Activated CD4-positive, alpha-beta T cell treated with anti-CD3 and anti-CD28 coated beads for 4 hours (primary cell): ENCODE results near the gene RASGEF1C.
A peak's percentile ranks its signal among the peaks of the same experiment; 100 is the strongest.

Source experiments
- DNase-seq, 2 donors: peaks; one replicate each; pipeline ENCODE4 v3.0.0-alpha.2; 2020

The RASGEF1C gene

GRCh38 chr5:180209137-180209581 lies at the start of gene RASGEF1C:
TSS of gene RASGEF1C (minus strand) at chr5:180209211. CDS start at chr5:180138052, 71,159 bp downstream.
- DNase-seq: peak; percentile 44 to 50

DNA sequence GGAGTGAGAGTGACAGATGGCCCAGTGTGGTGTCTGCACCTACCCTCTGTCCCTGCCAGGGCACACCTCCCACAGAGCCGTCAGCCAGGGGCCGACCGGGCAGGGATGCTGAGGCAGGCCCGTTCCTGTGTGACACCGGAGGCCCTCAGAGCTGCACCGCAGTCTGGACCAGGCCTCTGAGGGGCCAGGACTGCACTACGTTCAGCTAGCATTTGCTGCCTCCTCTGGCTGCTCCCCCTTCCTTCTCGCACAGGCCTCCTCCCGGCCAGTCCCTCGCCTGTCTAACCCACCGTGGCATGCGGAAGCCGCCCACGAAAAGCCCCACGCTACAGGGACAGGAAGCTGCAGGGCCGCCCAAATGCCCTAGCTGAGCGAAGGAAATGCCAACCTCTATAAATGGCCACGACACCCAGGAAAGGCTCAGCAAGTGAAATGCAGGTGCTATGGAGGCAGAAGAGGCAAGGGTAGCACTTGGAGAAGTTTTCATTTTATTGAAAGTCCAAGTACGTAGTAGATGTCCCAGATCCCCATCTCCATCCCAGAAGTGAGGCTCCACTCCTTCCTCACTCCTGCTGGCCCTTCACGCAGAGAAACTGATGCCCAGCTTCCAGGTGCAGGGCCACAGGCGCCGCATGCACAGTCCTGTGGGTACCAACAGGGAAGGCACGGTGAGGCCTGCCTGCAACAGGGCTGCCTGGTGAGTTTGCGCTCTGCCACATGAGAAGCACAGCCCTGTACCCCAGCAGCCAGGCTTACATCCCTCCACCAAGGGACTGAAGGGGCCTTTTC lies 44.2 kb upstream of the RASGEF1C start:
- no peak for DNase-seq

DNA sequence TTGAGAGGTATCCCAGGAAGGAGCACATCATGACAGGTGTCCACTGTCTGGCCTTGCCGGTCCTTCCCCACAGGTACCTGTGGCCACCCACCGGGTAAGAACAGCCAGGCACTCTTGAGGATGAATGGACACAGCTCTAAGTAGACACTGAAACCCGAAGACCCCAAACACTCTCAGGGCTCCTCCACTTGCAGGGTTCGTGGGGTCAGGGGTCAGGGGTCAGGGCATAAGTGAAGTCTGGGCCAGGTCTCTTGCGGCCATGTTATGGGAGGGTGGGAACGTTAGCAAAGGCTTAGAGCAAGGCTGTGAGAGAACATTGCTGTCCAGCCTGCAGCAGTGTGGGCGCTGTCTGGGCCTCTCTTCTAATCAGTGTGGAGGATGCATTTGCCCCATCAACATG lies 42.9 kb upstream of the RASGEF1C start:
- DNase-seq: no peak

- no peak for DNase-seq
Observed at GRCh38 chr5:180251141-180251540, 42.1 kb upstream of the RASGEF1C start.

- DNase-seq: no peak
Observed at GRCh38 chr5:180250329-180250728, 41.3 kb upstream of the RASGEF1C start.

DNA sequence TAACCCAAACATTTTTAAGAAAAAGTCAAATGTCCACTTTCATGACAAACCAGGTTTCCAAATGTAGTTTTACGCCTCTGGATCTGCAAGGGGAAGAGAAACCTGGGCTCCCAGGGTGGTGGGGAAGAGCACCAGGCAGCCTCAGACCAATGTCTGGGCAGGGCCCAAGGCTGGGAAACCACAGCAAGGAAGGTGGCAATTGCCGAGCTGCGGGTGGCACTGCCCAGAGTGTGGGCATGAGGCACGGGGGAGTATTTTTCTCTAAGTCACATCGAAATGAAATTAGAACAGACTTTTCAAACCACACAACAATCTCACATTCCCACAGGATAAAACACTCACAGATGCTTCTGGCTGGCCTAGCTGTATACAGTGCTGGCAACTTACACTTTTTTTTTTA lies 32.6 kb upstream of the RASGEF1C start:
- DNase-seq: no peak

GRCh38 chr5:180238631-180239030 lies 29.6 kb upstream of the RASGEF1C start:
- DNase-seq: no peak

DNA sequence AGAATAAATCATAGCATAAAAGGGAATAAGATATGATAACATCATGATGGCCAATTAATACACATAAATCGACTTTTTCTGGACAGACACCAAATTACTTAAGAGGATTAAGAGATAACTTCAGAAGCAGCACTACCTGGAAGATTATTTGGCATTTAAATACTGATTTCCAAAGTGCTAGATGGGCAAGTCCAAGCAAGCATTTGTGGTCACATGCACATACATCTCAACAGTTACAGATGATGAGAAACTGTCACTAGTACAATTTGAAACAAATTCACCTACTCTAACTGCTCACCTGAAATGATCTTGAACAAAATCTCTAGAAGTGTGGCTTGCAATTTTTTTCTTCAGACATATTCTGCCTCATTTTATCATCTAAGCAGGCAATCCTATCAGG lies 26.8 kb upstream of the RASGEF1C start:
- no peak for DNase-seq

- no peak for DNase-seq
Observed at GRCh38 chr5:180235077-180235476, 26.1 kb upstream of the RASGEF1C start.

DNA sequence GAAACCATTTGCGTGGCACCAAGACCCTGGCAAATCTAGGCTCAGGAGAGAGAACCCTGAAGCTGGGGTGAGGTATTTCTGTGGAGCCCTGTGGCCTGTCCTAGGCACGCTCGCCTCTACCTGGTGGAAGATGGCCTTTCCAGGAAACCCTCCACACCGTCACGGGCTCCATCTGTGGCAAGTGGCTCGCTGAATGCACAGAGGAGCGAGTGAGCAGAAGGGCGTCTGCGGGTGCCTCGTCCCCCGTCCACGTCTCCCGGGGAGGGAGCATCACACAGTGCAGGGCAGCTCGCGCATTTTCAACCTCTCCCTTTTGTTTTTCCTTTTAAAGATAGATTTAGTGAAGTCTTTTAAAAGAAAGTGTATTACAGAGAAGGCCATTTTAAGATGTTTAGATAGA lies 25.3 kb upstream of the RASGEF1C start:
- DNase-seq: no peak

- no peak for DNase-seq
Observed at GRCh38 chr5:180233729-180234128, 24.7 kb upstream of the RASGEF1C start.

GRCh38 chr5:180230017-180230416 lies 21.0 kb upstream of the RASGEF1C start:
- no peak for DNase-seq

GRCh38 chr5:180222056-180222455 lies 13.0 kb upstream of the RASGEF1C start:
- DNase-seq: no peak

DNA sequence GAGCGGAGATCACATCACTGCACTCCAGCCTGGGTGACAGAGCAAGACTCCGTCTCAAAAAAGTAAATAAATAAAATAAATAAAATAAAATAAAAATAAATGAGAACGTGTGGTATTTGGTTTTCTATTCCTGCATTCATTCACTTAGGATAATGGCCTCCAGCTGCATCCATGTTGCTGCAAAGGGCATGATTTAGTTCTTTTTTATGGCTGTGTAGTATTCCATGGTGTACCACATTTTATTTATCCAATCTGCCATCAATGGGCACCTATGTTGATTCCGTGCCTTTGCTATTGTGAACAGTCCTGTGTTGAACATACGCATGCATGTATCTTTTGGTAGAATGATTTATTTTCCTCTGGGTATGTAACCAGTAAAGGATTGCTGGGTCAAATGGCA lies 8.8 kb upstream of the RASGEF1C start:
- DNase-seq: no peak

DNA sequence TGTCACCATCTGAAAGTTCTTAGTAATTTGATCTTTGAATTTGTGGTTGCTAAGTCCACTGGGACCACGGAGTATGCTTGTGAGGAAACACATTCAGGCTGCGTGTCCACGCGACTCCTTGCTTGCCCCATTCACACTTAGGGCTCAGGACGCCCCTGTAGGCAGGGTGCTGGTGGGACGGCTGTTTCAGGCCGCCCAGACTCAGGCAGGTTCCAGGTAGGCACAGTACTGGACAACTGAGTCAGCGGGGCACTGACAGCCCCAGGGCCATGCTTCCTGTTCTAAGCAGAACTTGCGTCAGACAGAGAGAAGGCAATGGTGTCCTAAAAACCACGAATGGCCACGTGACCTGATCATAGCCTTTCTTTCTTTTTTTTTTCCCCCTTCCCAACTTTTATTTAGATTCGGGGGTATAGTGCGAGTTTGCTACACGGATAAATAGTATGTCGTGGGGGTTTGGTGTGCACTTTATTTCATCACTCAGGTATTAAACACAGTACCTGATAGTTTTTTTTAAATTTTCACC lies 7.7 kb upstream of the RASGEF1C start:
- no peak for DNase-seq

DNA sequence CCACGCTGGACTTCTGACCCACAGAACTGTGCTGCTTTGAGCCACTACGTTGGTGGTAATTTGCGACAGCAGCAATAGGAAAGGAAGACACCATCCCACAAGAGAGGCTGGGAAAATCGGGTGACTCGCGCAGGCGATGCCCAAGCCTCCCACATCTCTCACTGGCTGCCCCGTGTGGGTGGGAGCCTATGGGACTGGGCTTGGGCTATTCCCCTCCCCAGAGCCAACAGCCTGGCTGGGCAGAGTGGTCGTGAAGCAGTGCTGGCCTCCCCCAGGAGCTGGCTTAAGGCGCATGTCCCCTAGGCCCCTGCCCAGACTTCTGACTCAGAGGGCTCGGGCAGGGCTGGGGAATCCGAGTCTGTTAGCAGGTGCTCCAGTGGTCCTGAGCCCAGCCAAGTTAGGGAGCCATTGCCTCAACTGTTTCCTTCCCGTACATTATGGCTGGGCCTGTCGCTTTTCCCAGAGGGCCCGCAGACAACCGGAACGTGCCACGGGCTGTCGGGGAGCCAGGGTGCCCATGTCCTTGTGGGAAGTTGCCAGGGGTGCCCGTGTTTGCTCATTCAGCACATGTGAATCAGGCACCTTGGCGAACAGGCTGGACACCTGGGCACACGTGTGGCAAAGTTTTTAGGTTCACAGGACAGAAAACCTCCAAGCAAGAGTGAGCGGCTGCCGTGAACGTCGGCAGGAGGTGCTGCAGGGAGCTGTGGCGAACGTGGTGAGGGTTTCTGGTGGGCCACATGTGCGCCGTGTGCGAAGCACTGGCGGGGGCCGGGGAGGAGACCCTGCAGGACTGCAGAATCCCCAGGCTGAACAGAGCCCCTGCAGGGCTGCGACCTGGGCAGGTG lies 7.0 kb upstream of the RASGEF1C start:
- DNase-seq: no peak

DNA sequence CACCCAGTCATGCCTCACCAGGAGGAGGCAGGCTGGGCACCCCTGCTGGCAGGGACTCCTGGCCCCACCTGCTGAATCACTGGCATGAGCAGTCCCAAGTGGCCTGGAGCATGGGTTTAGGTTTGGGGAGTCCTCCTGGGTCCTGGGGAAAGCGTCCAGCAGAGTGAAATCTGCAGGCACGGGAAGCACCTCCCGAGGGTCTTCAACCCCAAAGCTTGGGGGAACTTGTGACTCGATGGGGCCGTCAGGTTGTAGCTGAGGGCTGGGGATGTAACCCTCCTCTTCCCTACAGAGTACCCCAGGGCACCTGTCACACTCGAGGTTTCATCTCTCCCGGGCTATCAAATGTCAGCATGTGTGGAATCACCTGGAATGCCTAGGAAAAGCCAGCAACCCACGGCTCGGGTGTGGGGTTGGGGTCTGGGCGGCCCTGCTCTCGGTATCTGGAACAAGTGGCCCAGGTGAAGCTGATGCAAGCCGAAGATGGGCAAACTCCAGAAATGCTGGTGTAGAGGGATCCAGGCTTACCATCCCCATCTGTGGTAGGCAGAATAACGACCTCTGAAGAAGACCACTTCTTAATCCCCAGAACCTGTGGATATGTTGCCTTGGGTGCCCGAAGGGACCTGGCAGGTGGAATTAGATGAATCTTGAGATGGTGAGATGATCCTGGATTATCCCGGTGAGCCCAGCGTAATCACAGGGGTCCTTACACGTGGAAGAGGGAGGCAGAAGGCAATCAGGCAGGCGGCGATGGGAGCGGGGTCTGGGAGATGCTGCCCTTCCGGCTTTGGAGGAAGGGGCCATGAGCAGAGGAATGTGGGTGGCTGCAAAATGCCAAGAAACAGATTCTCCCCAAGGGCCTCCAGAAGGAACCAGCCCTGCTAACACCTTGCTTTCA lies 6.1 kb upstream of the RASGEF1C start:
- DNase-seq: no peak

- no peak for DNase-seq
Observed at GRCh38 chr5:180213657-180214207, 4.7 kb upstream of the RASGEF1C start.

- no peak for DNase-seq
Observed at GRCh38 chr5:180213256-180213600, 4.2 kb upstream of the RASGEF1C start.

DNA sequence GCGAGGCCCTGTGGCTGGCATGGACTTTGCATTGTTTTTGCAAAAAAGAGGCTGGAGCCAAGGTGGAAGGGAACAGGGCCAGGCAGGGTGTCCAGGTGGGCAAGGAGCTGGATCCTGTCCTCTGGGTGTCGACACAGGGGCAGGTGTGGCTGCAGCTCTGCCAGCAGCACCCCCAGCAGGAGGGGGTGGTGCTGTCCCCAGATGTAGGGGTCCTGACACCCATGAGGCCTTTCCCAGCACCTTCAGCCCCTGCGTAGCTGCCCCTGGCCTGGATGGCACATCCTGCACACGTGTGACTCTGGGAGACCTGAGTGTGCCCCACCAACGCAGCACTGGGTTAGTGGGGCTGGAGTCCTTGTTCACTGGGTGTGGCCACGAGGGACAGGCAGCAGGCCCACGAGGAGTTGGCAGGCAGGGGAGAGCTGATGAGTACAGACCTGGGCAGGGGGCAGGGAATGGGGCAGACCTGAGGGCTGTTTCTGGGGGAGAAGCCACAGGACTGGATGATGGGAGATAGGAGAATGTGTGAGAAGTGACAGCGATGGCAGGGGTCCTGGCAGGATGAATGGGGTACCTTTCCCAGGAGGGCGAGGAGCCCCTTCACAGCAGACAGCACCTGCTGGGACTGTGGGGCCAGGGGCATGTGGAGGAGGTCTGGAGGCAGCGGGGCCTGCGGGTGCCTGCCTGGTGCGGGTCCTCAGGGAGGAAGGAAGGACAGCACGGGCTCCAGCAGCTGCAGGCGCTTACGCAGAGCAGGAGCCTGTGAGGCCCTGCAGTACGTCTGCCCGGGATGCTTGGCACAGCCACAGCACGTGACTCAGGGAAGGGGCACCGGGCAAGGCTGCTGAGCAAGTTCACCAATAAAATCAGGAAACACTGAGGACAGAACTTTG lies 3.6 kb upstream of the RASGEF1C start:
- no peak for DNase-seq

DNA sequence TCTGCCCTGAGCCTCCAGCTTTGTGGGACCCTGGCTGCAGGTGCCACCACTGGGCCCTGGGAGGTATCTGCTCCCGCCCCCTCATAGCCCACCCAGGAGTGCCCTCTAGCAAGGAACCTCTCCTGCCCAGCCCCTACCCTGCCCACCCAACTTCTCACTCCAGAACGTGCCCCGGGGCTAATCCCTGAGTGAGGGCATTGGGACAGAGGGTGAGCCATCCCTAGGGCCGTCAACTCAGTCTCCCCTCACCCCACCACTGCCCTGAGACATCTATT lies 2.7 kb upstream of the RASGEF1C start:
- no peak for DNase-seq
